DOHH2 (cell line): ENCODE results near the gene TNFAIP3.

ENCODE experiments used
- H3F3A ChIP-seq: fragments of 200-600 bp; sonication (generic), shearing (Covaris generic); 2 replicates; pipeline ENCODE4 v1.6.0; 2016; ENCODE audit warnings: antibody characterized with exemption, mild to moderate bottlenecking; ENCODE audit not compliant: control insufficient read depth, insufficient read depth
- H3K27ac ChIP-seq: fragments of 200-600 bp; sonication (generic); 2 replicates; pipeline ENCODE4 v1.5.1; 2014; ENCODE audit warnings: low read depth, mild to moderate bottlenecking, low read length, moderate library complexity
- H3K27me3 ChIP-seq: fragments of 200-600 bp; sonication (generic); 2 replicates; pipeline ENCODE4 v1.6.1; 2014; ENCODE audit warnings: mild to moderate bottlenecking, low read length, mixed read lengths; ENCODE audit not compliant: control insufficient read depth
- H3K36me3 ChIP-seq: fragments of 200-600 bp; sonication (generic); 2 replicates; pipeline ENCODE4 v1.6.1; 2014; ENCODE audit warnings: mild to moderate bottlenecking, low read length, moderate library complexity, mixed read lengths; ENCODE audit not compliant: control insufficient read depth
- H3K4me1 ChIP-seq: fragments of 200-600 bp; sonication (generic); 2 replicates; pipeline ENCODE4 v1.6.1; 2014; ENCODE audit warnings: mild to moderate bottlenecking, low read length, mixed read lengths; ENCODE audit not compliant: control insufficient read depth
- H3K4me2 ChIP-seq: fragments of 200-600 bp; sonication (generic); 2 replicates; pipeline ENCODE4 v1.6.0; 2014; ENCODE audit warnings: mild to moderate bottlenecking, low read length, moderate library complexity
- H3K4me3 ChIP-seq: fragments of 200-600 bp; sonication (generic); 2 replicates; pipeline ENCODE4 v1.5.1; 2014; ENCODE audit warnings: mild to moderate bottlenecking, low read length, mixed read lengths
- H3K79me2 ChIP-seq: fragments of 200-600 bp; sonication (generic); 2 replicates; pipeline ENCODE4 v1.6.1; 2014; ENCODE audit warnings: mild to moderate bottlenecking, low read length, mixed read lengths; ENCODE audit not compliant: control insufficient read depth
- H3K9me2 ChIP-seq: fragments of 200-600 bp; sonication (generic); replicated peaks from 2 replicates; pipeline ENCODE4 v1.6.1; 2014; ENCODE audit warnings: mild to moderate bottlenecking, low read length, mixed read lengths; ENCODE audit not compliant: control insufficient read depth
- H3K9me3 ChIP-seq: fragments of 200-600 bp; sonication (generic); 2 replicates; pipeline ENCODE4 v1.6.1; 2014; ENCODE audit warnings: antibody characterized with exemption, low read length, mixed read lengths; ENCODE audit not compliant: control insufficient read depth, insufficient read depth
- H4K20me1 ChIP-seq: fragments of 200-600 bp; sonication (generic); 2 replicates; pipeline ENCODE4 v1.6.0; 2014; ENCODE audit warnings: low read depth, mild to moderate bottlenecking, antibody characterized with exemption, low read length, moderate library complexity; ENCODE audit not compliant: control insufficient read depth, insufficient read depth
- EZH2phosphoT487 ChIP-seq: fragments of 200-600 bp; sonication (generic); IDR thresholded peaks from 2 replicates; pipeline ENCODE4 v1.6.1; 2017; ENCODE audit warnings: borderline replicate concordance, mild to moderate bottlenecking, antibody characterized with exemption, low read length, moderate library complexity, mixed read lengths
- TF ChIP-seq, protein P1 (sequence below): fragments of 200-600 bp; sonication (generic); IDR thresholded peaks from one replicate; pipeline ENCODE4 v1.5.1; 2014; ENCODE audit warnings: antibody characterized with exemption, mild to moderate bottlenecking, low read depth, low read length; ENCODE audit not compliant: poor library complexity, severe bottlenecking

TNFAIP3 gene

DNA sequence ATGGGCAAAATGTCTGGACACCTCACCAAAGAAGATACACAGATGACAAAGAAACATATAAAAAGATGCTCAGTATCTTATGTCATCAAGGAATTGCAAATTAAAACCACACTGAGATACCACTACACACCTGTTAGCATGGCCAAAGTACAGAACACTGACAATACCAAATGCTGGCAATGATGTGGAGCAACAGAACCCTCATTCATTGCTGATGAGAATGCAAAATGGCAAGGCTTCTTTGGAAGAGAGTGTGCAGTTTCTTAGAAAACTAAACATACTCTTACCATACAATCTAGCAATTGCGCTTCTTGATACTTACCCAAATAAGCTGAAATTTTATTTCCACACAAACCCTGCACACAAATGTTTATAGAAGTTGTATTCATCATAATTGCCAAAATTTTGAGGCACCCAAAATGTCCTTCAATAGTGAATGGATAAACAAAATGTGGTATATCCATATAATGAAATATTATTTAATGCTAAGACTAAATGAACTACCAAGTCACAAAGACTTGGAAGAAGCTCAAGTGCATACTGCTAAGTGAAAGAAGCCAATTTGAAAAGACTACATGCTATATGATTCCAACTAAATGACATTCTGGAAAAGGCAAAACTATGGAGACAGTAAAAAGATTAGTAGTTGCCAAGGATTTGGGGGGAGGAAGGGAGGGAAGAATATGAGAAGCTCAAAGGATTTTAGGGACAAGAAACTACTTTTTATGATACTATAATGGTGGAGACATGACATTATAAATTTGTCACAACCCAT, 50.7 kb downstream of the TNFAIP3 start:
- H3K4me3 ChIP-seq: no peak overlapping the region
- peaks cover 8% of the 10 kb centered on the region for H3K9me3 ChIP-seq
- H3K4me2 ChIP-seq: no peak overlapping the region
- no peaks in the 10 kb centered on the region for H3K9me2 ChIP-seq
- H3K27ac ChIP-seq: no peak overlapping the region
- H3K4me1 ChIP-seq: no peaks in the 10 kb centered on the region
- no peaks in the 10 kb centered on the region for H3K36me3 ChIP-seq
- peaks cover 15% of the 10 kb centered on the region; the same call in 1 of the 2 replicates for H3K27me3 ChIP-seq
- no peaks in the 10 kb centered on the region for H3F3A ChIP-seq
- TF ChIP-seq, protein P1, sequence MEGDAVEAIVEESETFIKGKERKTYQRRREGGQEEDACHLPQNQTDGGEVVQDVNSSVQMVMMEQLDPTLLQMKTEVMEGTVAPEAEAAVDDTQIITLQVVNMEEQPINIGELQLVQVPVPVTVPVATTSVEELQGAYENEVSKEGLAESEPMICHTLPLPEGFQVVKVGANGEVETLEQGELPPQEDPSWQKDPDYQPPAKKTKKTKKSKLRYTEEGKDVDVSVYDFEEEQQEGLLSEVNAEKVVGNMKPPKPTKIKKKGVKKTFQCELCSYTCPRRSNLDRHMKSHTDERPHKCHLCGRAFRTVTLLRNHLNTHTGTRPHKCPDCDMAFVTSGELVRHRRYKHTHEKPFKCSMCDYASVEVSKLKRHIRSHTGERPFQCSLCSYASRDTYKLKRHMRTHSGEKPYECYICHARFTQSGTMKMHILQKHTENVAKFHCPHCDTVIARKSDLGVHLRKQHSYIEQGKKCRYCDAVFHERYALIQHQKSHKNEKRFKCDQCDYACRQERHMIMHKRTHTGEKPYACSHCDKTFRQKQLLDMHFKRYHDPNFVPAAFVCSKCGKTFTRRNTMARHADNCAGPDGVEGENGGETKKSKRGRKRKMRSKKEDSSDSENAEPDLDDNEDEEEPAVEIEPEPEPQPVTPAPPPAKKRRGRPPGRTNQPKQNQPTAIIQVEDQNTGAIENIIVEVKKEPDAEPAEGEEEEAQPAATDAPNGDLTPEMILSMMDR: no peak
- TF ChIP-seq EZH2phosphoT487: no peak
- no peaks in the 10 kb centered on the region for H3K79me2 ChIP-seq
- no peaks in the 10 kb centered on the region for H4K20me1 ChIP-seq

DNA sequence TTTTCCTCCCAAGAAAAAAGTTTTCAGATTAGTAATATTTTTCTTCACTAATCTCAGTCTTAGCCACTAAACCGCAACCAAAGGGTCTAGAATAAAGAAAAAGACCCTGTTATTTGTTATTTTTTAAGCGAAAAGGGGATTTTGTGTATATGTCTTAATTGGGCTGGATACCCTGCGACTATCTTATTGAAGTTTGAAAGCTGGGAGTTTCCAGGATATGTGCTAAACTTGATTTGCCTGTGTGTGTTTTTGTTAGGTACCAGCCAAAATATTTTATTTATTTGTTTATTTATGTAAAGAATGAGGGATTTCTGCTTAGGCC, 52.4 kb downstream of the TNFAIP3 start:
- Histone ChIP-seq H3K27me3 (peaks cover 11% of the 10 kb centered on the region), H4K20me1 (no peaks in the 10 kb centered on the region), H3K36me3 (no peaks in the 10 kb centered on the region), H3K4me2 (no peak overlapping the region), H3K27ac (no peak overlapping the region), H3K4me1 (no peaks in the 10 kb centered on the region), H3K9me2 (no peaks in the 10 kb centered on the region), H3K9me3 (peaks cover under 1% of the 10 kb centered on the region), H3F3A (no peaks in the 10 kb centered on the region), H3K4me3 (no peak overlapping the region), H3K79me2 (no peaks in the 10 kb centered on the region)
- TF ChIP-seq, protein P1: no peak
- TF ChIP-seq EZH2phosphoT487: no peak

DNA sequence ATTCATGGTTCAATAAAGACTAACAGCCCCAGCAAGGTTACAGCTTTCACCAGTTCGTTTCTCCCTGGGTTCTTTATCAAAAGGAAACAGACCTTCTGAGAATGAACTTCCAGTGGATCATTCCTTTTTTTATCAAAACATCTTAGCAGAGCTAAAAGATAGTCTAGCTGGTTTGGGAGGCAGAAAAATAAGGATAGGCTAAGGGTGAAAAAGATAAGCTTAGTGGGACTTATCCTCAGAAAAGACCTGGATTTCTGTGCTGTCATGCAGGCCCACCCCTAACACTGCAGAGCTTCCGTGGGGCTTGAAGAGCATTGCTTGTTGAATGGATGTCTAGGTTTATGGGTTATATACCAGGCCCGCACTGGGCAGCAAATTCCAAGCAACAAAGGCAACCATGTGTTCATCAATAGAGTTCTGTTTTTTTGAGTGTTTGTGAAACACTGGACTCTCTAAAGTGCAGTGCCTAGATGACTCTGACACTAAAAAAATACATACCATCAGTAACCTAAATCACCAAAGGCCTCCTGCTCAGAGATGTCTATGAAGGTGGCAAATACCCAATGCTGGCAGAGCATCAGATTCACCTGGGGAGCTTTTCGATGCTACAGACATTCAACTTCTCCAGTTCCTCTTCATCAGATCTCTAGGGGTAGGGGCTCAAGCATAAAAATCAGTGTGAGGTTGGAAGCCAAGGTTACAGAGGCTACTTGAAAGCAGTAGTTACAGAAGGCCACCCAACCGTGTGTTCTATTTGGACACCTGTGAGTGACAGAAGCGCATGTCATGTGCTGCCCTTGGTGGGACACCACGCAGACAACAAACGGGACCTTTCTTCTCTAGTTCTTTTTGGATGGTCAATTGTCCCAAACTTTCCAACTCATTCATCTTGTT, 53.0 kb downstream of the TNFAIP3 start:
- Histone ChIP-seq H3K4me2 (no peak overlapping the region), H4K20me1 (no peaks in the 10 kb centered on the region), H3K79me2 (no peaks in the 10 kb centered on the region), H3K4me1 (no peaks in the 10 kb centered on the region), H3K27ac (no peak overlapping the region), H3F3A (no peaks in the 10 kb centered on the region), H3K36me3 (no peaks in the 10 kb centered on the region), H3K27me3 (peaks cover 11% of the 10 kb centered on the region), H3K4me3 (no peak overlapping the region), H3K9me2 (no peaks in the 10 kb centered on the region), H3K9me3 (no peaks in the 10 kb centered on the region; the same call in 1 of the 2 replicates)
- TF ChIP-seq, protein P1: no peak
- no peak for TF ChIP-seq EZH2phosphoT487
